Endometrial microvascular endothelial cells (primary cell): ENCODE data around the gene USF2. TPM values are rescaled to one million over a fixed set of nuclear protein-coding genes. Genes with fewer than 3 reads are reported as not detected.

Source experiments
- in situ Hi-C: cut with HindIII; loops from 2 replicates; pipeline ENCODE4 v1.10.0; 2017; ENCODE audit warnings: low sequenced_read_pairs, low pct_unique_long_range_greater_than_20kb; ENCODE audit errors: inconsistent ontology term
- total RNA-seq: library from RNA; depleted of rRNA; stranded (reverse); fragments of >200 nt; gene quantifications from one replicate; pipeline ENCODE4 v1.2.3, GENCODE V29; 2015; ENCODE audit errors: inconsistent ontology term

Gene USF2
- total RNA-seq, 1 donor from 2014 or later: 61.4 TPM

DNA sequence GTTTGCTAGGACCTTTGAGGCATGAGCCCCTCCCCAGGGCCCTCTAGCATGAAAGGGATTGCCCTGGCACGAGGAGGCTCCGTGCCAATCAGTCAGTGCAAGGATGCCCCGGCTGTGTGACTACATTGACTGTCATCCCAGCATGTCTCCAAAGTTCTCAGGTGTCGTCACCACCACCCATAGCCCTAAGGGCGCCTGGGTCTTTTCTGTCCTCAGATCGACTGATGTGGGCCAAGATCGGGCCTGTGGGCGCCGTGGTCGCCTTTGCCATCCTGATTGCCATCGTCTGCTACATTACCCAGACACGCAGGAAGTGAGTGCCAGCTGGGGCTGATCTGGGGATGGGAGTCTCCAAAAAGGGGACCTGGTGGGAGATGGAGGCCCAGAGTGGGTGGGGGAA is 41.6 kb downstream of the USF2 start:
- in situ Hi-C loops: no loop called here

DNA sequence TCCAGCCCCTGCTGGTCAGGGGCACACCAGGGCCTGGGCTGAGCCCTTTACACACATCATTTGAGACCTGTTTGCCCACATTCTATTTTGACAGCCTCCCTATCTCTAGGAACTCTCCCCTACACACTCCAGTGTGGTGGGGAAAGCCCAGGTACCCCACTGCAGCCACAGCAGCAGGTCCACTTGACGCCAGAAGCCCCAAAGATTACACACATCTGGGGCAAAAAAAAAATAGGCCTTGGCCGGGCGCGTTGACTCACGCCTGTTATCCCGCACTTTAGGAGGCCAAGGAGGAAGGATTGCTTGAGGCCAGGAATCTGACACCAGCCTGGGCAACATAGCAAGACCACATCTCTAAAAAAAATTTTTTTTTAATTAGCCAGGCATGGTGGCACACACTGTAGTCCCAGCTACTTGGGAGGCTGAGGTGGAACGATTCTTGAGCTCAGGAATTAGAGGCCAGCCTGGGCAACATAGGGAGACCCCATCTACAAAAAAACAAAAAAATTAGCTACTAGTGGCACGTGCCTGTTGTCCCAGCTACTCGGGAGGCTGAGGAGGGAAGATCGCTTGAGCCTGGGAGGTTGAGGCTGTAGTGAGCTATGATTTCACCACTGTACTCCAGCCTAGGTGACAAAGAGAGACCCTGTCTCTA is 42.2 kb downstream of the USF2 start:
- in situ Hi-C loops: no loop called here

DNA sequence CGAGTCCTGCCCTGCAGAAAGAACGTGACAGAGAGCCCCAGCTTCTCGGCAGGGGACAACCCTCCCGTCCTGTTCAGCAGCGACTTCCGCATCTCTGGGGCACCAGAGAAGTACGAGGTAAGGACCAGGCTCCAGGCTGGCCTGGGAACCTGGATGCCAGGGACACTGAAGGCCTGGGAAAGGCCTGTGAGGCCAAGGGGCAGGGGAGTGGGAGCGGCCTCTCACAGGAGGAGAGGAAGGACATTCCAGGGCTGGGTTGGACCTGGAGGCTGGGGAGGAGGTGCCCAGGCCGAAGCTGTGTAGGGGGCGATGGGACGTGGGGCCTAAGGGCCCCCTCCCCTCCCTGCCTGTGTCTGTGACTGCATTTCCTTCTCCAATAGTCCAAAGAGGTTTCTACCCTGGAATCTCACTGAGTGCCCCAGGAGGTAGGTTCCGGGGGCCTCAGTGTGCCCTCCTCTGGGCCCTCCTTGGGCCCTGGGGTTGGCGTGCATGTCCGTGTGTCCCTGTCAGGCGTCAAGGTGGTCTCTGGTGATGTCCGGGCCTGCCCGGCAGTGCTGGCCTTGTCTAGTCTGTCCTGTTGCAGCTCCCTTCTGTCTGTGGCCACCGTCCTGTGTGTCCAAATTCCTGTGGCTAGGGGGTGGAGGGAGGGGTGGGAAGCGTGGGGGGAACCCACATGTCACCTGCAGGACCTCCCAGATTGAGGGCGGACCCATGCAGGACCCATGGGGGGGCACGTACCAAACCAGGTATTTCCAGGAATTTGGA is 43.3 kb downstream of the USF2 start:
- in situ Hi-C loops: no loop called here

DNA sequence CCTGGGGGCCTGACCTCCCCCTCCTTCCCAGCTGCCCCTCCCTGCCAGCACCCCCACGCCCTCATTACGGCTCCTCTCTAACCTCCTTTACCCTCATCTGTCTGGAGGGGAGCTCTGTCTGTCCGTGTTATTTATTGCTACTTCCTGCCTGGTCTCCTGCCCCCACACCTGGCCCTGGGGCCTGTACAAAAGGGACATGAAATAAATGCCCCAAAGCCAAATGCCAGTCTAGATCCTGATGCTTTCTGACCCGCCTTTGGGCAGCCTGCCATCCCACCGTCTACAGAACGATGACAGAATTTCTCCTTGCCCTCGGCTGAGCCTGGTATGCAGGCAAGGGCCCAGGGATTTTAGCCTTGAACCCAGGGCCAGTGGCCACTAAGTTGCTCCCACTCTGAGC is 44.8 kb downstream of the USF2 start:
- in situ Hi-C loops: no loop called here

DNA sequence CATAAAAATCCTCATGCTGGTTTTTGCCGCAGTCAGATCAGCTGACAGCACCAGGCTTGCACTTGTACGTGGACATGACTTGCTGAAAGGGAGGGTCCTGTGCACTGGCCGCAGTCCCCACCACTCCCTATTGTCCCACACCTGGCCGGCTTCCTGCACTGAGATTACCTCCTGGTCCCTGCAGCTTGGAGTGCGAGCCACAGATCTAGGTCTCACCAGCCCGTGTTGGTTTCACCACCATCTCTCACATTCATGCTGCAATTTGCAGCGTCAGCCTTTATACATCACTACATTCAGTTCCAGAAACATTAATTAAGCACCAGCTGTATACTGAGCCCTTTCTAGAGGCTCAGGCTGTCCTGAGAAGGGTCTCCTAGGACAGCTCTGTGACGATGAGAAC is 45.3 kb downstream of the USF2 start:
- in situ Hi-C loops: no loop called here

DNA sequence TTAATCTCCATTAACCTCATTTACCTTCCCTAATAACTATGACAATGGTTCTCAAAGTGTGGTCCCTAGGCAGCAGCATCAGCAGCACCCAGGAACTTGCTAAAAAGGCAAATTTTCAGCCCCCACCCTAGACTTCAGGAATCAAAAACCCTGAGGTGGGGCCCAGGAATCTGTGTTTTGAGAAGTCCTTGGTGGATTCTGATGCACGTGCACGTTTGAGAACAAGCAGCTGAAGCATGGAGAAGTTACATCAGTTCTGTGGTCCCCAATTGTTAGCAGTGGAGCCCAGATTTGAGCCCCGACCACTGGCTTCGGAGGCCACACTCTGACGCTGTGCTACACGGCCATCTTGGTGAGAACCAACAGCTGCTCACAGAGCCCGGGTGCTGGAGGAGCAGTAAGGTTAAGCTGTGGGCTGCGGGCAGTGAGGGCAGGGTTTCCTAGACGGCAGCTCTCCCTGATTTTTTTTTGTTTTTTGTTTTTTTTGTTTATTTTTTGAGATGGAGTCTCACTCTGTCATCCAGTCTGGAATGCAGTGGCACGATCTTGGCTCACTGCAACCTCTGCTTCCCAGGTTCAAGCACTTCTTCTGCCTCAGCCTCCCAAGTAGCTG is 46.2 kb downstream of the USF2 start:
- in situ Hi-C loops: no loop called here

DNA sequence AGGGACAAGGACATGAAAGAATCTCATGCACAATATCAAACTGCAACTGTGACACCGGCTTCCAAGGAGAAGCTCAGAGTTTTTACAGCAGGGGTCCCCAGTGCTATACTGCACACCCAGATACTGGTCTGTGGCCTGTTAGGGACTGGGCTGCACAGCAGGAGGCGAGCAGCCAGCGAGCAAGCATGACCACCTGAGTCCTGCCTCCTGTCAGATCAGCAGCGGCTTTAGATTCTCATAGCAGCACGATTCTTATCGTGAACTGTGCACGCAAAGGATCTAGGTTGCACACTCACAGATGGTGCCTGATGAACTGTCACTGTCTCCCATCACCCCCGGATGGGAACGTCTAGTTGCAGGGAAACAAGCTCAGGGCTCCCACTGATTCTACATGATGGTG is 47.1 kb downstream of the USF2 start:
- in situ Hi-C loops: no loop called here

DNA sequence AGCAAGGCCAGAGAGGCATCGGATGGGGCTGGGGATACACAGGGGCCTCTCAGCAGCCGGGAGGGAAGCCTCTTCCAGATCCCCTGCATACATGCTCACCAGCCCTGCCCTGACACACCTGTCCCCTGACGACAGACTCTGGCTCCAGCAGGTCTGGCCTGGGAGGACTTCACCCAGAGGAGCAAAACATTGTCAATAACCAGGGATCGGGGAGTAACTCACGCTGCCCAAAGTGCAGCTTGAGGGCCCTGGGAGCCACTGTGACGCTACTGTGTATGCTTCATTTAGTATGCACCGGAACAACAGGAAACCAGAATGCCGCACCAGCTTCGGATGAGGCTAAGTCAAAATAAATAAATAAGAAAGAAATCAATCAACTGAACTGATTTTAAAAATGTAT is 47.8 kb downstream of the USF2 start:
- in situ Hi-C loops: no loop called here

DNA sequence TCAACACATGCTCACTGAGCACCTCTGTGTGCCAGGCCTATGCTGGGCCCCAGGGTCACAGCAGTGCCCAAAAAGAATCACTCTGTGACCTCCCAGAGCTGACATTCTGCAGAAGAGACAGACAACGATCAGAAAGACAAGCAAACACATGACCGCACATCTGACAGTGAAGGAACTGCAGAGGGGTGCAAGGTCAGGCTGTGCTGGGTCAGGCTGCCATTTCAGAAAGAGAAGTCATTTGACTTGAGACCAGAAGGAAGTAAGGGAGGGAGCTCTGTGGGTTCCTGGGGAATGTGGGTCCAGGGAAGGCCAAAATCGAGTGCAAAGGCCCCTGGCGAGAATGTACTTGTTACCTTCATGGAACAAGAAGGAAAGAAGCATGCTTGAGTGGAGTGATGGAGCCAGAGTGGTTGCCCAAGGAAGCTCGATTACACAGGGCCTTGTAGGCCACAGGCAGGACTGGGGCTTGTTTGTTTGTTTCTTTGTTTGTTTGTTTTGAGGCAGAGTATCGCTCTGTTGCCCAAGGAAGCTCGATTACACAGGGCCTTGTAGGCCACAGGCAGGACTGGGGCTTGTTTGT is 48.8 kb downstream of the USF2 start:
- in situ Hi-C loops: no loop called here

DNA sequence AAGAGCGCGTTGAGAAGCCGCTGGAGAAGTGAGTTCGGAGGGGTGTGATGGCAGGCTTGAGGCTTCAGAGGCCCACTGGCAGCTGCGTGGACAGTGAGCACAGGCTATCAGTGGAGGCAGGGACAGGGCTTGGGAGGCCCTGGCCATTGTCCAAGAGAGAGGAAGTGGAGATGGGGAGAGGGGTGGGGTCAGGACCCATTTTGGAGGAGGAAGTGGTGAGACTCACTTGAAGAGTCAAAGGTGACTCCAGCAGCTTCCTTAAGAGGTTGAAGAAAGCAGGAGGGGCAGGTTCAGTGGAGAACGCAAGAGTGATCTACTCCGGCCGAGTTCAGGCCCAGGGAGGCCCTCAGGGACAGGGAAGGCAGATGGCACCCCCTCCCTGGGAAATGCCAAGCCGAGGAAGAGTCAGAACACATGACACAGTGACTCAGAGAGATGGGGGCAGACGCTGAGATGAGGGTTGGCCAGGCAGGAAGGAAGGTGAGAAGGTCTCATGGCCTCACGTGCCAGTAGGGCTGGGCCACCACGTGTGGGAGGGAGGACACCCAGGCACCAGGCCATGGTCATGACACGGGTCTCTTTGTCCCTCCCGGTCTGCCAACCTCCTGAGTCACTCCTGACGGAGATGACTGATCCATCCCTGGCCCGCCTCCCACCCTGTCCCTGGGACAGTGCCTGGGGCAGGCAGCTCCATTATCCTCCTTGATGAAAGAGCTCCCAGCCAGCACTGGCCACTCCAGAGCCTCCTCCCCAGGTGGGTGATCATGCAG is 50.1 kb downstream of the USF2 start:
- in situ Hi-C loops: no loop called here

DNA sequence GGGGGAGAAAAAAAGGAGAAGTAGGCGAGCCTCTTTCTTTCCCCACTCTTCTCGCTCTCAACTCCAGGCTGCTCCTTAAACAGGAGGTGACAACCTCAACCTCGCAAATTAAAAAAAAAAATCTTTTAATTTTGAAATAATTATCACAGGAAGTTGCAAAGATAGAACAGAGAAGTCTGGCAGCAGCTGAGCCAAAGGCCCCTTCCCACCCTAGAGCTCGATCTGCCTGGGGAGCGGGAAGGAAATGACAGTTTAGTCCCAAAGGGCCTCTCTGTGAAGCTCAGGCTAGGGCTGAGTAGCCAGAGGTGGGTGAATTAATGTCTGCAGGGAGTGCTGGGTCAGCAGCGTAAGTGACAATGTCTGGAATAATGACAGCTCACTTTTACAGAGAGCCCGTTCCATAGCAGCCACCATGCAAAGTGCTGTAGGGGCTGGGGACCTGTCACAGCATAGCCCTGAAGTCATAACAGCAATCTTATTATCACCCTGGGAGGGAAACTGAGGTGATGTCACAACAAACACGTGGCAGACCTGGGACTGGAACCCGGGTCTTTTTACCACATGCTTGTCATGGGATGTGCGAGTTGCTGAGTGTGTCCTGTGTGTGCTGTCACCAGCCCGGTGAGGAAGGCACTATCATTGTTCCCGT is 51.4 kb downstream of the USF2 start:
- in situ Hi-C loops: no loop called here

DNA sequence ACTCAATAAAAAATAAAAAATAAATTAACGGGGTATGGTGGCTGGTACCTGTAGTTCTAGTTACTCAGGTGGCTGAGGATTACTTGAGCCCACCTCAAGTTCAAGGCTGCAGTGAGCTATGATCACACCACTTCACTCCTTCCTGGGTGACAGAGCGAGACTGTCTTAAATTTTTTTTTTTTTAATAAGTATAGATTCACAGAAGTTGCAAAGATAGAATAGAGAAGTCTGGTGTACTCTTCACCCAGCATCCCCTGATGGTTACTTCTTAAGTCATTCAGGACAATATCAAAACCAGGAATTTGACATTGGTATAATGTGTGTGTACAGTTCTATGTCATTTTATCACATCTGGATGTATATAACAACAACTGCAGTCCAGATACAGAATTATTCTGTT is 52.5 kb downstream of the USF2 start:
- in situ Hi-C loops: no loop called here

DNA sequence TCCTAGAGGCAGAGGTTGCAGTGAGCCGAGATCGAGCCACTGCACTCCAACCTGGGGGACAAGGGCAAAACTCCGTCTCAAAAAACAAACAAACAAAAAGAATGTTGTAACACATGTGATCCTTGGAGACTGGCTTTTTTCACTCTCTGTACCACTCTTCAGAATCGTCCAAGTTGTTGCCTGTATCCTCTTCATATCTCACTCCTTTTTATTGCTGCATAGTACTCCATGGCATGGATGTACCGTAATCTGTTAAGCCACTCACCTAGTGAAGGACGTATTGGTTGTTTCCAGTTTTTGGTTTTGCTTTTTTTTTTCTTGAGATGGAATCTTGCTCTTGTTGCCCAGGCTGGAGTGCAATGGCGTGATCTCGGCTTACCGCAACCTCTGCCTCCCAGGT is 53.3 kb downstream of the USF2 start:
- in situ Hi-C loops: no loop called here

DNA sequence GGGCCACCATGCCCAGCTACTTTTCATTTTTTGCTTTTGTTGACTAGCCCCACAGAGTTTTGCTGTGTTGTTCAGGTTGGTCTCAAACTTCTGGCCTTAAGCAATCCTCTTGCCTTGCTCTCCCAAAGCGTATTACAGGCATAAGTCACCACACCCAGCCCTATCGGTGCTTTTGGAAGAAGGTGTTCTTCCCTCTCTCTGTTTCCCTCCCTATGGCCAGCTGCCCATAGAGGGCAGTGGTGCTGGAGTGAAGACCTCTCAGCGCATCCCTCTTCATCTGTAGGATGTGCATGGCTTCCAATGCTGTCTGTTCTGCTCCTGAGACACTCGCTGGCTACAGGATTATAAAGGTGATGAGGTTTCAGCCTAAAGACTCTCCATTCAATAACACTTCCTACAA is 58.9 kb downstream of the USF2 start:
- in situ Hi-C loops: no loop called here

DNA sequence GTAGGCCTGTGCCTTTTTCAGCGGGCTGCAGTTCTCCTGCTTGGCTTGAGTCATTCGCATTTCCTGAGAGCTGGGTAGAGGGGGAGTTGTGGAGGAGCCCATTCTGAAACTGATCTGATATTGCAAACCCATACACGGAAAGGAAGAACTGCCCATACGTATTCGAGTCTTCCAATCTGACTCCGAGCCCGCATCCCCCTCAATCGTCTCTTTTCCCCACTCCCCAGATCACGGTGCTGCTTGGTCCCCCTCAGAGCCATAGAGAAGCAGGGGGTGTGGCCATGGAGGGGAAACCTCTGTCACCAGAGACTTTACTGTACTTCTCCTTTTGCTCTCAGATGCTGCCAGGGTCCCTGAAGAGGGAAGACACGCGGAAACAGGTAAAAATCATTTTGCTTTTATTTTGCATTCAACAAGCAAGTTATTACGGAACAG is 60.1 kb downstream of the USF2 start, which contains the start of gene CD22:
CD22 (plus strand) TSS at position 337 of the 435 bp plus-strand sequence. CDS start 2,854 bp downstream, outside the sequence.
- in situ Hi-C loops: no loop called here

DNA sequence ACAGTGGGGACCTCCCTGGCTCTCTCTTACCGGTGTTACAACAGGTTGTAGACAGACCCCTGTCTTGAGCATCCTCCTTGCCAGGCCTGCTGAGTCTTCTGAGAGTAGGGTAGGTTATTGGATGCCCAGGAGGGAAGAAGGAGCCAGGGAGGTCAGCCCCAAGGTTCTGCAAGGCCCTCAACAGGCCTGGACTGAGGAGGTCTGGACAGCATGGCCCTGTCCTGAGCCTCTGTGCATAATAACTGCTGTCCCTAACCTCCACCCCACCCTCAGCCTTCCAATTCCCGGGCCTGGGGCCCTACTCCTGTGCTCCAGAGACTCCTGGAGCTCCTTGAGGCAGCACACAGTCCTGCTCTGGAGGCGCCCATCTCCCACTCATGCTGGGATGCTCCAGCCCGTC is 60.6 kb downstream of the USF2 start:
- in situ Hi-C loops: no loop called here
